Mucosa of gallbladder (tissue), 1 donor: ENCODE measurements around the gene PRRX2. TPM values are rescaled to one million over a fixed set of nuclear protein-coding genes. Genes with fewer than 3 reads are reported as not detected.
"Not testable (repeated sequence)": the region's sequence is repeated elsewhere in the genome, so short reads cannot be mapped to it uniquely, and the experiment has no call there.

Source experiments
- DNase-seq: peaks from one replicate; pipeline ENCODE4 v3.0.0-alpha.2; 2020; ENCODE audit warnings: low spot score
- total RNA-seq: library from RNA; stranded (reverse); gene quantifications from one replicate; pipeline ENCODE4 v1.2.1, GENCODE V29; 2021
- donor health status: DM: no; HTN: no; CAD: no.

The PRRX2 gene
- total RNA-seq, 1 donor from 2014 or later, result 1.5 TPM

GRCh38 chr9:129636343-129636742 is 29.1 kb upstream of the PRRX2 start:
- not testable (repeated sequence) for DNase-seq

- no peak for DNase-seq
Observed at GRCh38 chr9:129637102-129637501, 28.3 kb upstream of the PRRX2 start.

GRCh38 chr9:129637673-129638439 is 27.6 kb upstream of the PRRX2 start:
- DNase-seq, result no peak

GRCh38 chr9:129639034-129639630 is 26.3 kb upstream of the PRRX2 start:
- no peak for DNase-seq

- DNase-seq, result no peak
Observed at GRCh38 chr9:129639756-129640085, 25.7 kb upstream of the PRRX2 start.

- no peak for DNase-seq
Observed at GRCh38 chr9:129640086-129640870, 25.2 kb upstream of the PRRX2 start.

- no peak for DNase-seq
Observed at GRCh38 chr9:129640871-129641749, 24.3 kb upstream of the PRRX2 start.

- DNase-seq, result peak; percentile 96
Observed at GRCh38 chr9:129641750-129642585, 23.5 kb upstream of the PRRX2 start, which contains the start of gene ASB6. ASB6 (minus strand) TSS chr9:129642151; CDS start chr9:129641999, 152 bp downstream.

- DNase-seq, result no peak
Observed at GRCh38 chr9:129643706-129644105, 21.7 kb upstream of the PRRX2 start.

- DNase-seq, result no peak
Observed at GRCh38 chr9:129644365-129644764, 21.1 kb upstream of the PRRX2 start.

GRCh38 chr9:129644902-129645301 is 20.5 kb upstream of the PRRX2 start:
- no peak for DNase-seq

GRCh38 chr9:129646252-129646651 is 19.2 kb upstream of the PRRX2 start:
- DNase-seq, result no peak

GRCh38 chr9:129646654-129647053 is 18.8 kb upstream of the PRRX2 start:
- no peak for DNase-seq

GRCh38 chr9:129647635-129648034 is 17.8 kb upstream of the PRRX2 start:
- DNase-seq, result no peak

GRCh38 chr9:129648092-129648763 is 17.2 kb upstream of the PRRX2 start:
- no peak for DNase-seq

- DNase-seq, result no peak
Observed at GRCh38 chr9:129648764-129649115, 16.7 kb upstream of the PRRX2 start.

- DNase-seq, result no peak
Observed at GRCh38 chr9:129649726-129650679, 15.4 kb upstream of the PRRX2 start.

- no peak for DNase-seq
Observed at GRCh38 chr9:129650680-129651235, 14.7 kb upstream of the PRRX2 start.
